ENCODE measurements around the gene ODAD3. TPM values are rescaled to one million over a fixed set of nuclear protein-coding genes. Genes with fewer than 3 reads are reported as not detected.
A peak's percentile ranks its signal among the peaks of the same experiment; 100 is the strongest.

Gene ODAD3
- total RNA-seq (1 to 10 TPM; 1.0 to 1.2 (median 1.0) TPM), polyA plus RNA-seq (1.1 TPM)
- long read RNA-seq, donor 1, partial matches to known transcripts = 3 of 3 reads
- long read RNA-seq, donor 1, other reads (novel, unspliced or antisense) = 0 of 3 reads
- long read RNA-seq, donor 2, partial matches to known transcripts = 3 of 4 reads
- long read RNA-seq, donor 2, other reads (novel, unspliced or antisense) = 1 of 4 reads
- long read RNA-seq, donor 3 = 0 reads
- long read RNA-seq, donor 4, partial matches to known transcripts = 2 of 3 reads
- long read RNA-seq, donor 4, other reads (novel, unspliced or antisense) = 0 of 3 reads

DNA sequence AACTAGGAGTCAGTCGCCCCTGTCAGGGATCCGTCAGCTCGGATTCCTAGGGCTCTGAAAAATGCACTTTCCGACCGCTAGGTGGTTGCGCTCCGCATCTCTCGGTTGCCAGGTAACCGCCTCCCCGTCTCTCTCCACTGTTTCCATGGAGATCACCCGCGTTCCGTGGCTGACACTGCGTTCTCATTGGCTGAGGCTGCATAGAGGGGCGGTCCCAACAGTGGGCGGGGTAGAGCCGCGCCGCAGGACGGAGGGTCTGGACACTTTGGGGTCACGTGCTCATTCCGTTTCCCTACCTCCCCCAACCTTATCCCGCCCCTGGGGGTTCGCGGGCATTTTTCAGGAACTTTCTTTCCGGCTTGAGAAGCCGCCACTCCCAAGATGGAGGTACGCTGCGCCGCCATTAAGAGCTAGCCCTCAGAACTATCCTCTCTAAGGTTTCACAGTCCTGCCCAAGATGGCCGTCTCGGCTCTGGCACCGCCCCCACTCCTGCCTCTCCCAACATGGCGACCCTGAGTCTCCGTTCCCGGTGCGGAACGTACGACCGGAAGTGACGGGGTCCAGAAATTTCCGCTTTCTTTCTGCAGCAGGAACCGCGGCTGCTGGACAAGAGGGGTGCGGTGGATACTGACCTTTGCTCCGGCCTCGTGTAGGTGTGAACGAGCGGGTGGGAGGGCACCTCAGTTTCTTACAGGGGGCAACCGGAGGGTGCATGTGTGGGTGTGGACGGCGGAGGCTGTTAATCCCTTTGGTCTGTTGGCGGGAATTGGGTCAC, at the start of gene ODAD3, which contains the start of gene PRKCSH:
ODAD3 (minus strand) TSS at position 65 of the 776 bp plus-strand sequence. CDS start 105 bp downstream, outside the sequence.
PRKCSH (plus strand) TSS at position 579 of the 776 bp plus-strand sequence. CDS start 483 bp downstream, outside the sequence.
- ATAC-seq (peak; percentile 98 to 99), DNase-seq (peak; percentile 99)
- Histone ChIP-seq H3K27me3 (ENCODE audit: control insufficient read depth, insufficient read depth) (no peaks in the 10 kb centered on the region), H3K9me3 (ENCODE audit: control insufficient read depth, low read length) (no peaks in the 10 kb centered on the region), H3K4me3 (ENCODE audit: low read length) (peak within 1 kb of the TSS; percentile 91), H3K4me1 (ENCODE audit: control insufficient read depth, insufficient read depth, low read length) (peaks cover 2% of the 10 kb centered on the region), H3K27ac (ENCODE audit: low read length) (peak within 1 kb of the TSS; percentile 73)
- under 1% methylated on average over 53 of the region's 53 CpGs for WGBS
- intact Hi-C loops (cut with DNase I) = loop anchor here in 1 of 4 donors (10.0 kb wide), 1 partner anchor 50 kb away; the partner anchor contains the start of gene EPOR

DNA sequence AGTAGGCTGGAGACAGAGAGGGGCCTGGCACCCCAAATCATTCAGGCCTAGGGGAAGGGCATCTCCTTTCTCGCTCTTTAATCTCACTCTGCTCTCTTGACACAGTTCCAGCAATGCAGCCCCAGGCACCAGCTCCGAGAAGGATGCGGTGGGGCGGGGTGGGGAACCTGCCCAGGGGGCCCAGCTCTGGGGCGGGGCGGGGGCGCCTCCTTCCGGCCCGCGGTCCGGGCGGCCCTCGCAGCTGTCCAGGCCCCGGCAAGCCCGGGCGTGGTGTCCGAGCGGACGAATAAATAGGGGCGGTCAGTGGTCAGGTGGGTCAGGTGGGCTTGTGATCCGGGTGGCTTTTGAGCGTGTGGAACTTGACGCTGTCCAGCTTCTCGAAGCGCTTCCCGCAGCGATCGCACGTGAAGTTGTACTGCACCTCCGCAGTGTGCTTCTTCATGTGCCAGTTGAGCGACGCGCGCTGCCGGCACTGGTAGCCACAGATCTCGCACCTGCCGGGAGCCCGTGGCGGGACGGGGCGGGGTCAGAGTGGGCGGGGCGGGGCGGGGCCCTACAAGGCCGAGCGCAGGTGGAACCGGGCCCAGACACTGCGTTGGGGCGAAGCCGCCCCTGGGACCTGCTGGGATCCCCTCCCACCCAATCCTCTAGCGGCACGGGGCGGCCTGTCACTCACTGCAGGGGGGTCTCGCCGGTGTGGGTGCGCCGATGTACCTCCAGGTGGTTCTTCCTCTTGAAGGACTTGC, 48.6 kb upstream of the ODAD3 start:
- DNase-seq (peak in 1 of 3 donors; percentile 53), ATAC-seq (no peak)
- H3K4me1 ChIP-seq (ENCODE audit: control insufficient read depth, insufficient read depth, low read length) = peaks cover 1% of the 10 kb centered on the region
- no peak overlapping the region for H3K4me3 ChIP-seq (ENCODE audit: low read length)
- H3K27me3 ChIP-seq (ENCODE audit: control insufficient read depth, insufficient read depth) = no peaks in the 10 kb centered on the region
- no peaks in the 10 kb centered on the region for H3K9me3 ChIP-seq (ENCODE audit: control insufficient read depth, low read length)
- 68% methylated on average over 57 of the region's 57 CpGs for WGBS
- H3K27ac ChIP-seq (ENCODE audit: low read length) = no peak overlapping the region
- intact Hi-C loops (cut with DNase I) = no loop called here

DNA sequence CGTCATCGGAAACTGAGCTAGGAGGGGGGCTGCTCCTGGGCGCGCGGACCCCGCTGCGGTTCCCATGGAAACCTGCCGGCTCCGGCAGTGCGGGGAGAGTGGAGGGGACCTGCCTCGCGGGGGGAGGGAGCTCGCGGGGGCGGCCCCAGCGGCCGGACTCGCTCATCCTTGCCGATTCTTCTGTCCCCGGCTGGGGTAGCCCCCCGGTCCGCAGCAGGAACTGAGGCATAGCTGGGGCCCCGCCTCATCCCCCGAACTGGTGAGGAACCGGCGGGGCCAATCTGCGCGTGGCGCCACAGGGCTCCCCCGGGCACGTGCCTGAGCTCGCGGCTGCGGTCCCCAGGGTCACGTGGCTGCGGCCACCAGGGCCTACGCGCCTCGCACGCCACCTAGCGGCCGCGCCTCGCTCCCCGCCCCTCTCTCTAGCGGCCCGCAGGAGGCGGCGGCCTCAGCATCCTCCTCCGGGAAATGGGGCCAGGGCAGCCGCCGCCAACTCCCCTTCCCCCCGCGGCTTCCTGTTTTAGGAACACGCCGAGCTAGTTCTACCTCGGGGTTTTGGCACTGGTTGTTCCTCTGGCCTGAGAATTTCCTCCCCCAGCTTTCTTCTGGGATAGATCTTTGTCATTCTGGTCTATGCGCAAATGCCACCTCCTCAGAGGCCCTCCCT, 47.6 kb upstream of the ODAD3 start:
- Histone ChIP-seq H3K4me1 (ENCODE audit: control insufficient read depth, insufficient read depth, low read length) (peaks cover 1% of the 10 kb centered on the region), H3K4me3 (ENCODE audit: low read length) (peak overlapping the region; percentile 9), H3K9me3 (ENCODE audit: control insufficient read depth, low read length) (no peaks in the 10 kb centered on the region), H3K27me3 (ENCODE audit: control insufficient read depth, insufficient read depth) (no peaks in the 10 kb centered on the region), H3K27ac (ENCODE audit: low read length) (no peak overlapping the region)
- DNase-seq = peak; percentile 90 to 95 (median 95)
- intact Hi-C loops (cut with DNase I) = no loop called here
- ATAC-seq = peak; percentile 89 to 90
- 2% methylated on average over 58 of the region's 58 CpGs for WGBS

DNA sequence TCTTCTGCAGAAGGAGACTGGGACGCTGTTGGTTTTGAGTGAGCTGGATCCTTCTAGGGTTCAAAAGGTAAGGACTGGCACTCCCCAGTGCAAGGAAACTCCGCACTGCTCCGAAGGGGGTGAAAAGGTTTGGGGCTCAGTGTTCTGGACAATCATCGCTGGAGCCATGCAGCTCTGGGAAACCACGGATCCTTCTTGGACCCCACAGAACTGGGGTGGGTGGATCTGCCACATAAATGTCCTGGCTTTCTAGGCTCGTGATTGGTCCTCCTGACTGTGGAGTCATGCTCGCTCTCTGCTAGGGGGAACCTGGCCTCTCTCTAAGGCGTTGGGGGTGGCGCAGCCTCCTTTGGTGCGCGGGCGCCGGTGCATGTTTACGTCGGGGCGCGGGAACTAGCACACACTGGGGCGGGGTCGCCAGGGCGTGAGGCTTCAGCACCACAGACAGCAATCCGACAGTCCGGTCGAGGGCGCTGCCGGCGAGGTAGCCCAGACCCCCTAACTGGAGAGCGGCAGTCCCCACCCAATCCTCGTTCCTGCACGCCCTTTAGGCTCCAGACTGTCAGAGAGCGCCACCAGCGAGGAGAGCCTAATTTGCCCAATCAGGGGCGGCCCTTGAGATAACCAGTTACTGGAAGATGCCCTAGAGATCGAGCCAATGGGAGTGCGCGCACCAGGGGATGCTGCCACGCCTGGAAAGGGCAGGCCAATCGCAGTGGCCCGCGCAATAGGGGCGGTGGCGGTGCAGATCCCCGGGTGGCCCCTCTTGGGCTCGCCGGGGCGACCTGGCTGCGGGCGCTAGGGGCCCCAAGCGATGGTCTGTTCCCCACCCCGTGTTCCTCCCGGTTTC, 46.8 kb upstream of the ODAD3 start:
- intact Hi-C loops (cut with DNase I) = no loop called here
- H3K4me1 ChIP-seq (ENCODE audit: control insufficient read depth, insufficient read depth, low read length) = peaks cover 1% of the 10 kb centered on the region
- no peak overlapping the region for H3K27ac ChIP-seq (ENCODE audit: low read length)
- H3K4me3 ChIP-seq (ENCODE audit: low read length) = peak overlapping the region; percentile 9
- WGBS = 4% methylated on average over 50 of the region's 50 CpGs
- ATAC-seq (peak; percentile 80 to 87), DNase-seq (peak; percentile 85 to 89 (median 89))
- no peaks in the 10 kb centered on the region for H3K27me3 ChIP-seq (ENCODE audit: control insufficient read depth, insufficient read depth)
- H3K9me3 ChIP-seq (ENCODE audit: control insufficient read depth, low read length) = no peaks in the 10 kb centered on the region

DNA sequence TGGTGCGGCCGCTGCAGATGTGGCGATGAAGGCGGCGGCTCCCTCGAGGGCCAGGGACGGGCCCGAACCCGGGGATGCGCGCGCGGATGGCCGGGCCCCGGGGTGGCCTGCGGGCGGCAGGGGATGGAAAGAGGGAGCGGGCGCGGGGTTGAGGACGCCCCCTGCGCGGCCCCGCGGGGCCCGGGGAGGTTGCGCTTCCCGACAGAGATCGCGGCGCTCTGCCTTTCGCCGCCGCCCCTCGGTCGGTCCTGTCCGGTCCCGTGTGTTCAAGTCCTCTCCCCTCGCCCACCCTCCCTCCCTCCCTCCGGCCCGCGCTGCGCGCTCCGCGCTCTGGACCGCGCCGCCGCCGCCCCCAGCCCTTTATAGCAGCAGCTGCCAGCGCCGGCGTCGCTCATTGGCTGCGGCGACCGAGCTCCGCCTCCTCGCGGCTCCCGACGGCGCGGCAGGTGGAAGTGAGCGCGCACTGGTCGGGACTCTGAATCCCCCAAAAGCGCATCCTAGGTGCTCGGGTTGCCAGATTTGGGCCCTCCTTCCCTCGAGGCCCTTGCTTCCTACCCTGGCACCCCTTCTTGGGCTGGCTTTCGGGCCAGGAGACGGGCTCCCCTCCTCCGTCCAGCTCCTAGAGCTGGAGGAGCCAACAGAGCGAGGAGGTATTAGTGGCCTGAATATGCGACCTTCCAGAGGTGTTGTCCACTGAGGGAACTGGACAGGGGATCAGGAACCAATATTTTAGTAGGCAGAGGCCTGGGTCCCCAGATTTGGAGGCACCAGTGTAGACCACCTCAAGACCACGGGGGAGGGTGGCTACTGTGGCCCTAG, 46.0 kb upstream of the ODAD3 start, which contains the start of gene ELAVL3:
ELAVL3 (minus strand) TSS at position 332 of the 819 bp plus-strand sequence. CDS start 438 bp downstream, outside the sequence.
- H3K4me1 ChIP-seq (ENCODE audit: control insufficient read depth, insufficient read depth, low read length) = peaks cover 1% of the 10 kb centered on the region
- WGBS = 9% methylated on average over 77 of the region's 77 CpGs
- no peak within 1 kb of the TSS for H3K27ac ChIP-seq (ENCODE audit: low read length)
- no peaks in the 10 kb centered on the region for H3K27me3 ChIP-seq (ENCODE audit: control insufficient read depth, insufficient read depth)
- H3K4me3 ChIP-seq (ENCODE audit: low read length) = peak within 1 kb of the TSS; percentile 11
- intact Hi-C loops (cut with DNase I) = no loop called here
- H3K9me3 ChIP-seq (ENCODE audit: control insufficient read depth, low read length) = no peaks in the 10 kb centered on the region
- ATAC-seq = no peak
- no peak for DNase-seq

DNA sequence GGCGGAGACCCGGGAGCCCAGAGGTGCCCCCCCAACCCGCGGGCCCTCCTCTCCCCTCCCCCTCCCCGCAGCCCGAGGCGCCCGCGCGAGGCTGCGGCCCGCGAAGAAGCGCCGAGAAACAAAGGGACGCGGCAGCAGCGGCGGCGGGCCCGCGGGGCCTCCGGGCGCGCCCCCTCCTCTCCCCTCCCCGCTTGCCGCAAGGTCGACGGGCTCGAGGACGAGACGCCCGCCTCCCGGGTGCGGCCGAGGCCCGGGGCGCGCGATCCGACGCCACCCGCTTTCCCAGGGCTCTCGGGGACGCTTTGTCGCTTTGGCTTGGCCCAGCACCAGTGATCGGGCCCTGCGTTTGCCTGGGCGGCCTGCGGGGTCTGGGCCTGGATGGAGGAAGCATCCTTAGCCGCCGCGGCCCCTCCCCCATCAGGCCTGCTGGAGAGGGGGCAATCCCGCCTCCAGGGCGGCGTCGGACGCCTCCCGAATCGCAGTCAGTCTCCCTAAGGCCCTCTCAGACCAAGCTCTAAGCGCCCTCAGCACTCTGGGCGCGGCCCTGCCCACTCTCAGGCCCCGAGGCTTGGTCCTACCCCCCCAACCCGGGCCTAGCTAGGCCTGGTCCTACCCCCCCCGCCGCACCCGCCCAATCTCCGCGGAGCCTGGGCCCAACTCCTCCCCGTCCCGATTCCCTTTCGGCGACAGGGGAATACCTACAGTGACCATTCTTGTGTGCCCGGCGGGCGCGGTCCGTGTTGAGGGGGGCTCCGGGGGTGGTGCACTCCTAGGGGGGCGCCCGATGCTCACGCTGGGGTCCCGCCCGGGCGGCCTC, 45.2 kb upstream of the ODAD3 start:
- peak in 1 of 3 donors; percentile 58 for DNase-seq
- H3K4me3 ChIP-seq (ENCODE audit: low read length) = peak overlapping the region; percentile 11
- H3K27ac ChIP-seq (ENCODE audit: low read length) = no peak overlapping the region

DNA sequence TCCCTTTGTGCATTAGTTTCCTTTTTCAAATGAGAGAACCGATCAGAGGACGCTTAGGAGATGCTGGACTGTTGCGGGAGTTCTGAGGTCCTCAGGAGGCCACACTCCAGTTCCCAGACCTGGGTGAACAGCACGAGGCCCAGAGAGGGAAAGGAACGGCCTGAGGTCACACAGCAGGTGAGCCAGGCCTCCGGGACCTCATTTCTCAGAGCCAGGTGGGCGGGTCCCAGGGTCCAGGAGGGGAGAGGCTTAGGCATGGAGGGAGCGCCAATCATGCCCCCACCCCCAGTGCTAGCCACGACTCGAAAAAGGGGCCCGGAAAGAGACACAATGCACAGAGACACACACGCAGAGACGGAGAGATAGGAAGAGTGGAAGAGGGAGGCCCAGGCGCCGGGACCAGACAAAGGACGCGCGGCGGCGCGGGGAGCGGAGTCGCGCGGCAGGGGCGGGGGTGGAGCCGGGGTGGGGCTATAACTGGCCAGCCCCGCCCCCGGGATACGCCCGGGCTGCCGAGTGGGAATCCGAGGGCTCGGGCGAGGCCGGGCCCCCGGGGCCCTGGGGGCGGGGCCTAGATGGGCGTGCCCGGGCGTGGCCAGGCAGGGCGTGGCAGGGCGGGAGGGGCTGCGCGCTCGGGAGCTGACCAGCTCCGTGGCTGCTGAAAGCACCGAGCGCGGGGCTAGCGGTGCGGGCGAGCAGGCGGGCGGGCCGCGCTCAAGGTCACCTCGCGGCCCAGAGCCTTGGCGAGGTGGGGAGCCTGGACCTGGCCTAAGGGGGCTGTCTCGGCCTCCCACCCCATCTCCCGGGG, 44.4 kb upstream of the ODAD3 start:
- H3K4me1 ChIP-seq (ENCODE audit: control insufficient read depth, insufficient read depth, low read length) = peaks cover 1% of the 10 kb centered on the region
- peak overlapping the region; percentile 11 for H3K4me3 ChIP-seq (ENCODE audit: low read length)
- peak; percentile 3 to 14 for ATAC-seq
- no peaks in the 10 kb centered on the region for H3K27me3 ChIP-seq (ENCODE audit: control insufficient read depth, insufficient read depth)
- no peak overlapping the region for H3K27ac ChIP-seq (ENCODE audit: low read length)
- intact Hi-C loops (cut with DNase I) = no loop called here
- no peaks in the 10 kb centered on the region for H3K9me3 ChIP-seq (ENCODE audit: control insufficient read depth, low read length)
- 18% methylated on average over 62 of the region's 62 CpGs for WGBS
- DNase-seq = peak; percentile 50 to 75 (median 71)

More for the DNA sequence above, 45.2 kb upstream of the ODAD3 start:
- Histone ChIP-seq H3K4me1 (ENCODE audit: control insufficient read depth, insufficient read depth, low read length) (peaks cover 1% of the 10 kb centered on the region), H3K27me3 (ENCODE audit: control insufficient read depth, insufficient read depth) (no peaks in the 10 kb centered on the region), H3K9me3 (ENCODE audit: control insufficient read depth, low read length) (no peaks in the 10 kb centered on the region)
- WGBS = 7% methylated on average over 86 of the region's 86 CpGs
- no peak for ATAC-seq
- intact Hi-C loops (cut with DNase I) = no loop called here

Measured in right cardiac atrium (tissue), 5 donors.